ENCODE results near the gene RIPOR3.

DNA sequence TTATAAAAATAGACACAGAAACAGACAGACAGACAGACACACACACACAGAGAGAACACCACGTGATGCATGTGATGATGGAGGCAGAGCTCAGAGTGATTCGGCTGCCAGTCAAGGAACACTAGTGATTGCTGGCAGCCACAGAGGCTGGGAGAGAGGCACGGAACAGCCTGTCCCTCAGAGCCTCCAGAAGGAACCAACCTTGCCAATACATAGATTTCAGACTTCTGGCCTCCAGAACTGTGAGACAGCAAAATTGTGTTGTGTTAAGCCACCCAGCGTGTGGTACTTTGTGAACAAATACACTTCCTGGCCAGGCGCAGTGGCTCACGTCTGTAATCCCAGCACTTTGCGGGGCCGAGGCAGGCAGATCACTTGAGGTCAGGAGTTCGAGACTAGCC lies 30.5 kb upstream of the RIPOR3 start:
- TF ChIP-seq POLR2A (IDR thresholded peaks at IDR 0.05; ENCODE audit: low read depth, low read length) (no peak), POLR2AphosphoS5 (IDR thresholded peaks at IDR 0.05; ENCODE audit: low read depth, low read length) (no peak)
